Measurements from ENCODE around the gene BBX. TPM values are rescaled to one million over a fixed set of nuclear protein-coding genes. Genes with fewer than 3 reads are reported as not detected.

Gene BBX
- total RNA-seq, 2 donors from 2014 or later: 57.4 to 74.5 TPM

DNA sequence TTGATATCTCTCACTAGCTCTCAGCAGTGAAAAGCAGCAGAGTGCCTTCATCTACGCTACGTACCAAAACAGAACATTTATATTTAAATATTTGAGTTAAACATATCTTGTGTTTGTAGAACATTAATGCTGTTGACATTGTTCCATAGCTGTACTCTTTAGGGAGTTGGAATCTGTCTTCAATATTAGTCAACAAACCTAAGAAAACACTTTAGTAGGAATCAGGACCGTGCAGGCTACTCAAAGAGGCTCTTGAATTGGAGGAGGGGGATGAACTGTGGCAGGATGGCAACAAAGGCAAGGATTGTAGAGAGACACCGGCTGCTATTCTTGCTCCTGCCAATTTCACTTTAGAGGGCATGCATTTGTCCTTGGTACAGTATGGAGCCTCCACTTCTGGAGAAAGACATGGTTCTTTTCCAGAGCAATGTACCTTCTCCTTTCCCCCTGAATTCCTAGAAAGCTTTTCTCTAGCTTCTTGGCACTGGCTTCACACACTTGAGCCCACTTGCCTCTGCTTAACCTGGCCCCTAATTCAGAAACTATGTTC is 302.1 kb downstream of the BBX start:
- no peak for ATAC-seq (ENCODE audit: insufficient number of reproducible peaks, low FRiP score, low read depth)
- H3K36me3 ChIP-seq: no peaks in the 10 kb centered on the region
- no peak overlapping the region for H3K27ac ChIP-seq
- TF ChIP-seq, protein P1, sequence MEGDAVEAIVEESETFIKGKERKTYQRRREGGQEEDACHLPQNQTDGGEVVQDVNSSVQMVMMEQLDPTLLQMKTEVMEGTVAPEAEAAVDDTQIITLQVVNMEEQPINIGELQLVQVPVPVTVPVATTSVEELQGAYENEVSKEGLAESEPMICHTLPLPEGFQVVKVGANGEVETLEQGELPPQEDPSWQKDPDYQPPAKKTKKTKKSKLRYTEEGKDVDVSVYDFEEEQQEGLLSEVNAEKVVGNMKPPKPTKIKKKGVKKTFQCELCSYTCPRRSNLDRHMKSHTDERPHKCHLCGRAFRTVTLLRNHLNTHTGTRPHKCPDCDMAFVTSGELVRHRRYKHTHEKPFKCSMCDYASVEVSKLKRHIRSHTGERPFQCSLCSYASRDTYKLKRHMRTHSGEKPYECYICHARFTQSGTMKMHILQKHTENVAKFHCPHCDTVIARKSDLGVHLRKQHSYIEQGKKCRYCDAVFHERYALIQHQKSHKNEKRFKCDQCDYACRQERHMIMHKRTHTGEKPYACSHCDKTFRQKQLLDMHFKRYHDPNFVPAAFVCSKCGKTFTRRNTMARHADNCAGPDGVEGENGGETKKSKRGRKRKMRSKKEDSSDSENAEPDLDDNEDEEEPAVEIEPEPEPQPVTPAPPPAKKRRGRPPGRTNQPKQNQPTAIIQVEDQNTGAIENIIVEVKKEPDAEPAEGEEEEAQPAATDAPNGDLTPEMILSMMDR (IDR thresholded peaks at IDR 0.05): no peak
- no peak for DNase-seq (ENCODE audit: low spot score)
- no peaks in the 10 kb centered on the region for H3K4me1 ChIP-seq (ENCODE audit: control insufficient read depth in 1 of 2, low read depth in 2 of 2)
- H3K4me3 ChIP-seq: no peak overlapping the region
- H3K27me3 ChIP-seq (replicated peaks; ENCODE audit: insufficient read depth): no peaks in the 10 kb centered on the region
- no peaks in the 10 kb centered on the region for H3K9me3 ChIP-seq

DNA sequence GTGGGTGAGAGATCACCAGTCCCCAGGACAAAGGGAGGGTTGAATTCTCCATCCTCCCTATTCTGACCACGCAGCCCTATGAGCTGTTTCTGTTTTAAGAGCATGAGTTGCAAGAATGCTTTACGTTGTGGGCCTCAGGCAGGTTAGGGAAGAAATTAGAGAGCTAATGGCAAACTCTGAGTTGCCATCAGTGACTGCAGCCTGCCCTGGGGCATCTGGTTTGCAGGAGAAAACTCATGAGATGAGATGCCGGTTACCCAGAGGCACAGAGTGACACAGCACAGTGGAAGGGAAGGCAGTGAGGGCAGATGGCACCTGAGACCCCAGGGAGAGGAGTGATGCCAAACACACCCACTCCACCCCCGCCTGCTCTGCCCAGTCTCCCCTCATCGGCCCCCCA is 302.8 kb downstream of the BBX start:
- no peak for ATAC-seq (ENCODE audit: insufficient number of reproducible peaks, low FRiP score, low read depth)

DNA sequence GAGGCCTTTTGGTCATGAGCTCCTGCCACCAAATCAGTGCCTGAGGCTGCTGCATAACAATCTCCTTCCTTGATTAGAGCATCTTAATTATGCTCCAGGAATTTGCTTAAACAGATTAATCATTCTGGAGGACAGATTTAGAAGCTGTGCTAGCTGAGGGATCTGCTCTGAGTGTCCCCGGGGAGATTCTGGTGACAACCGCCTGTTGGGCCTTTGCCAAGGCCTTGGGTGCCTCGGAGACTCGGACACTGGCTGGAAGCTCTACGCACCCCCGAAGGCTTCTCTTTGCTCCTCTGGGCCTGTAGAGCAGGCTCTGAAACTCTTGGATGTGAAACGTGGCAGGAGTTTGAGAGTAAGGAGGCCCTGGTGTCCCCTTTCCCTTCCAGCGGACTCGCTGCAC is 304.0 kb downstream of the BBX start:
- Histone ChIP-seq H3K4me1 (ENCODE audit: control insufficient read depth in 1 of 2, low read depth in 2 of 2) (no peaks in the 10 kb centered on the region), H3K4me3 (no peak overlapping the region), H3K9me3 (no peaks in the 10 kb centered on the region), H3K27me3 (replicated peaks; ENCODE audit: insufficient read depth) (no peaks in the 10 kb centered on the region), H3K36me3 (no peaks in the 10 kb centered on the region), H3K27ac (no peak overlapping the region)
- ATAC-seq (ENCODE audit: insufficient number of reproducible peaks, low FRiP score, low read depth): no peak
- no peak for DNase-seq (ENCODE audit: low spot score)
- TF ChIP-seq, protein P1 (IDR thresholded peaks at IDR 0.05): no peak

More for the DNA sequence above, 302.8 kb downstream of the BBX start:
- no peak for DNase-seq (ENCODE audit: low spot score)
- Histone ChIP-seq H3K27me3 (replicated peaks; ENCODE audit: insufficient read depth) (no peaks in the 10 kb centered on the region), H3K4me1 (ENCODE audit: control insufficient read depth in 1 of 2, low read depth in 2 of 2) (no peaks in the 10 kb centered on the region), H3K4me3 (no peak overlapping the region), H3K27ac (no peak overlapping the region), H3K9me3 (no peaks in the 10 kb centered on the region), H3K36me3 (no peaks in the 10 kb centered on the region)
- TF ChIP-seq, protein P1 (IDR thresholded peaks at IDR 0.05): no peak

DNA sequence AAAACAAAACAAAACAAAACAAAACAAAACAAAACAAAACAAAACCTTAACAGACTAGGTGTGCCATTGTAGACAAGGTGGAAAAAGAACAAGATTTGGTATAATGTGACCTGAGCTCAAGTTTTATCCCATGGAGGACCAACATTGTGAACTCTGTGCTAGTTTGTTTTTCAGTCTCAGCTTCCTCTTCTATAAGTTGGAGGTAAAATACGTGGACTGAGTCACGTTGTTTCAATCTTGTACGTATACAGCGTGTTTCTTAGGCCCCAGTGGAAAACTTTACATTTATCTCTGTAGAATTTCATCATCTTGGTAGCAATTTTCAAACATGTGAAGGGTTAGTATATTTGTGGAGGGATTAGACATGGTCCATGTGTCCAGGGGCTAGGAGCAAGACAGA is 306.4 kb downstream of the BBX start:
- Histone ChIP-seq H3K9me3 (no peaks in the 10 kb centered on the region), H3K4me3 (no peak overlapping the region), H3K27me3 (replicated peaks; ENCODE audit: insufficient read depth) (no peaks in the 10 kb centered on the region), H3K27ac (no peak overlapping the region), H3K36me3 (no peaks in the 10 kb centered on the region), H3K4me1 (ENCODE audit: control insufficient read depth in 1 of 2, low read depth in 2 of 2) (no peaks in the 10 kb centered on the region)
- DNase-seq (ENCODE audit: low spot score): no peak
- TF ChIP-seq, protein P1 (IDR thresholded peaks at IDR 0.05): no peak
- no peak for ATAC-seq (ENCODE audit: insufficient number of reproducible peaks, low FRiP score, low read depth)

DNA sequence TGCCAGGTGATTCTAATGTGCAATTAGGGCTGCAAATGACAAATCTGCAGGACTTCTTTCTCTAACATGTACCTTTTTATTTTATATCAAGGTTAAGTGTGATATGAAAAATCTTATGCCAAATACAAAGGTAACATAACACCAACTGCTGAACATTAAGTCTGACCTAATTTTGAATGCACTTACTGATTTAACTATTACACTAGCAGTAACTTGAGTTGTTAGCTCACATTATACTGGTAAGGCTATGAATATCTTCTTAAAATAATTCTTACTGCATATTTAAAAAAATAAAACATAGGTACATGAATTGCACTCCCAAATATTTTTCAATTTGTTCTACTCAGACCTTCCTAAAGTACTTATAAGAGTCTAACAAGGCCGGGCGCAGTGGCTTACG is 308.8 kb downstream of the BBX start:
- Histone ChIP-seq H3K4me3 (no peak overlapping the region), H3K27me3 (replicated peaks; ENCODE audit: insufficient read depth) (no peaks in the 10 kb centered on the region), H3K36me3 (no peaks in the 10 kb centered on the region), H3K27ac (no peak overlapping the region), H3K4me1 (ENCODE audit: control insufficient read depth in 1 of 2, low read depth in 2 of 2) (no peaks in the 10 kb centered on the region), H3K9me3 (no peaks in the 10 kb centered on the region)
- no peak for DNase-seq (ENCODE audit: low spot score)
- no peak for ATAC-seq (ENCODE audit: insufficient number of reproducible peaks, low FRiP score, low read depth)
- TF ChIP-seq, protein P1 (IDR thresholded peaks at IDR 0.05): no peak

Data from thoracic aorta (tissue), 2 donors.